Measurements from ENCODE around the gene CEP104.

Gene CEP104

DNA sequence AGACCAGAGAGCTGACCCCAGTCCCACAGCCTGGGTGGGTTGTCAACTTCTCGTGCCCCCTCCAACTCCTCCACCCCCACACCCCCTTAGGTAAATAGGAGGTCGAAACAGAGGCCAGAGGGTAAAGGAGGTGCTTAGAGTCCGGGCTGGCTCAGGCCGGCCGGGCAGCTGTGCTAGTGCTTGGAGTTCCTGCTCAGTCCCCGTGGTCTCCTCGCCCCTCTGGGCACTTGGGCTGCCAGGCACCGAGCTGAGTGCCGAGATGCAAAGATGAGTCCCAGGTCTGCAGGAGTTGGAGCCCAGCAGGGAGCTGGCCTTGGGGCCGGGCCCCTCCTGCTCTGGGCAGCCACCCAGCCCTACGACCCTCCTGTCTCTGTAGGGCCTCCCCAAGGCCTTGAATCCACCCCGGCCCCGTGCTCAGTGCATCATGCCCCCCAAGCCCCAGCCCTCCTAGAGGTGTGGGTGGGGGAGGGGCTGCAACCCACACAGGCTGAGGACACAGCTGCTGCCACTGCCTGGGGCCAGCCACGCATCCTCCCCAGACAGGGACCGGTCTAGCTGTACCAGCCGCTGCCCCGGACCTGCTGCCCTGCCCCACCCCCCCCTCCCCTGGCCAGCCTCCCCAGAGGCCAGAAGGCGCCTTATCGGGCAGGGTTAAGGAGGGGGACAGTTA, 82.6 kb downstream of the CEP104 start:
- DNase-seq = no peak
- Histone ChIP-seq H3K4me3 (ENCODE audit: insufficient read depth, low read depth, low read length, poor library complexity, severe bottlenecking) (no peak overlapping the region), H3K27ac (ENCODE audit: insufficient read depth, low read length, poor library complexity, severe bottlenecking) (no peak overlapping the region), H3K36me3 (ENCODE audit: control insufficient read depth, insufficient read depth, low read length) (no peaks in the 10 kb centered on the region), H3K4me1 (ENCODE audit: control insufficient read depth, insufficient read depth, low read length, poor library complexity, severe bottlenecking) (peaks cover 15% of the 10 kb centered on the region), H3K27me3 (replicated peaks; ENCODE audit: control insufficient read depth, insufficient read depth, low read length, poor library complexity, severe bottlenecking) (no peaks in the 10 kb centered on the region), H3K9me3 (ENCODE audit: control insufficient read depth, low read length) (no peaks in the 10 kb centered on the region)

DNA sequence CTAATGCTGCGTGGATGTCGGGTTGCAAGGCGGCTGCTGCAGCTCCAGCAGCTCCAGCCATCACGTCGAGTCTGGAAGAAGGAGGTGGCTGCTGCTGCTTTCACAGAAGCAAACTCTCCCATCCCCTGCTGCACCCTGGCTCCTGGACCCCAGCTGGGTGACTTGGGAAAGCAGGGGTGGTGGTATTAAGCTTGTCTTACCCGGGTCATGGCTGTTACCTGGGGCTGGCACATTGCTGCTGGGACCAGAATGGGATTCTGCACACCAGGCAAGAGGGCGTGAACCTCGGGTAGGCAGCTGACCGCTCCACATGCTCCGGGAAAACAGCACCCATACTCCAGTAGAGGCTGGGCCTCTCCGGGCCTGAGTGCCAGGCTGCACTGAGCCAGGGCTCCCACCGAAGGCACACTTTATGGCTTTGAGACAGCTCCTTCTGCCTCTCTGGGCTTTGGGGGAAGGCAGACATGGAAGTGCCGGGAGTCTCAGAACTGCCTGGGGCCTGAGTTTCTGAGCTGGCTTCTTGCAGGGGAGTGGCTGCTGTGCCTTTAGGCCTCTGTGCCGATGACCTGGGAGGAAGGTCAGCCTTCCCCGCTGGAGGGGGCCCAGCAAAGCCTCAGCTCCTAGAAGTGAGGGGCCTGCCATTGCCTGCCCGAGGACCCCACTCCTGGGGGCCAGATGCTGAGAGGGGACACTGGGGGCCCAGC, 83.3 kb downstream of the CEP104 start:
- H3K27ac ChIP-seq (ENCODE audit: insufficient read depth, low read length, poor library complexity, severe bottlenecking) = no peak overlapping the region
- DNase-seq = no peak
- no peaks in the 10 kb centered on the region for H3K36me3 ChIP-seq (ENCODE audit: control insufficient read depth, insufficient read depth, low read length)
- no peaks in the 10 kb centered on the region for H3K27me3 ChIP-seq (replicated peaks; ENCODE audit: control insufficient read depth, insufficient read depth, low read length, poor library complexity, severe bottlenecking)
- peaks cover 15% of the 10 kb centered on the region for H3K4me1 ChIP-seq (ENCODE audit: control insufficient read depth, insufficient read depth, low read length, poor library complexity, severe bottlenecking)
- no peaks in the 10 kb centered on the region for H3K9me3 ChIP-seq (ENCODE audit: control insufficient read depth, low read length)
- H3K4me3 ChIP-seq (ENCODE audit: insufficient read depth, low read depth, low read length, poor library complexity, severe bottlenecking) = no peak overlapping the region

DNA sequence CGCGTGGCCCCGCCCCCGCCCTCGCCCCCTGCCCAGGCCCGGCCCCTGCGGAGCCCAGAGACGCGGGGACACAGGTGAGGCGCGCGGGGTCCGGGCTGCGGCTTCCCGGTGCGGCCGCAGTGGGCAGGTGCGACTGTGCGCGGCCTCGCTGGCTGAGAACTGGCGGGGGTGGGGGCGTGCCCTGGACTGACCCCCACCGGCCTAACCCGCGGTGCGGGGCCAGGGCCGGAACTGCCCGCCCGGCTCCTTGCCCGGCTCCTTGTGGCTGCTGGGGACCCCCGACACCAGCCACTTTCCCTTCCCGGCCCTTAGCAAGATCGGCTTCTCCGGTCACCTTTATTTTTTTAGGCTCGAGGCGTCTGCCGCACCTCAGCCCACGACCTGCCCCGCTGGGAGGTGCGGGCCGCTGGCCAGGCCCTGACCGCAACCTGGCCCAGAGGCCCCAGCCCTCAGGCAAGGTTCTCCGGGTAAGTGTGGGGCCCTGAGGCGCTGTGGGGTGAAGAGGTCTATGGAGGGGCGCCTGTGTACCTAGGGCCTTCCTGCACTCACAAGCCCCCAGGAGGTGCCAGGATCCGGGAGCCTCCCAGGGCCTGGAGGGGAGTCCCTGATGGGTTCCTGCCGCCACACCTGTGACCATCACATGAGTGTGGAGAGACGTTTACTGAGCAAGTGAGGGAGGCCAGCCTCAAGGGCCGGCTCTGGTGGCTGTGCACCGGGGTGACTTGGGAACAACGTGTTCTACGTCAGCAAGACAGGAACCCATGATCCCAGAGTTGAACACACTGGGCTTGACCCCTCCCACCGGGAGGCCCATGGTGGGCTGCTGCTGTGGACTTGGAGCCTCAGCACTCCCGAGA, 84.1 kb downstream of the CEP104 start, which contains the start of gene SMIM1:
Gene SMIM1, plus strand, starts transcription at position 35 of the 857 bp plus-strand sequence. CDS start 2,625 bp downstream, outside the sequence.
- Histone ChIP-seq H3K4me3 (ENCODE audit: insufficient read depth, low read depth, low read length, poor library complexity, severe bottlenecking) (peak within 1 kb of the TSS; percentile 60), H3K9me3 (ENCODE audit: control insufficient read depth, low read length) (no peaks in the 10 kb centered on the region), H3K27ac (ENCODE audit: insufficient read depth, low read length, poor library complexity, severe bottlenecking) (peak within 1 kb of the TSS; percentile 32), H3K27me3 (replicated peaks; ENCODE audit: control insufficient read depth, insufficient read depth, low read length, poor library complexity, severe bottlenecking) (no peaks in the 10 kb centered on the region), H3K36me3 (ENCODE audit: control insufficient read depth, insufficient read depth, low read length) (no peaks in the 10 kb centered on the region), H3K4me1 (ENCODE audit: control insufficient read depth, insufficient read depth, low read length, poor library complexity, severe bottlenecking) (peaks cover 15% of the 10 kb centered on the region)
- no peak for DNase-seq

DNA sequence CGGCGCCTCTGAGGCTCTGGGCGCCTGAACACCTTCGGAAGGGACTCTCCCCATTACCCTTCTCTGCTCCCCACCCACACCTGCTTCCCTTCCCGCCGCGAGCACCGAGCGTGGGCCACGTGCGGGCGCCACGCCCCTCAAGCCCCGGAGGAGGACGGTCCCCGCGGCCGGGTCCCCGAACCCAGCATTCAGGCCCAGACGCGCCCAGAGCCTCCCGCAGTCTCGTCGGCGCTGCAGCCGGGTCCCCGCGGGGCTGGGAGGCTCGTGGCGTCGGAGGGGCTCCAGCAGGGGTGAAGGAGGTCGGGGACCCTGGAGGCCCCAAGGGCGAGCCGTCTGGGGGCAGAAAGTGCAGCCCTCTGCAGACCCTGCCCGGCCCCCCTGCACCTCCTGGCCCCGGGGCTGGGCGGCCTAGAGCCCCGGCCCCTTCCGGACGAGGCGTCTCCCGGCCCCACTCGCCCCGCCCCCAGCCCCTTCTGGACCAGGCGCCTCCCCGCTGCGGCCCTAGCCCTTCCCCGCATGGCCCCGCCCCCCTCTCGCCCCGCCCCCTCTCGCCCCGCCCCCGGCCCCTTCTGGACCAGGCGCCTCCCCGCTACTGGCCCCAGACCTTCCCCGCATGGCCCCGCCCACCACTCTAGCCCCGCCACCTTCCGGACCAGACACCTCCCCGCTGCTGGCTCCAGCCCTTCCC, 84.8 kb downstream of the CEP104 start:
- H3K9me3 ChIP-seq (ENCODE audit: control insufficient read depth, low read length) = no peaks in the 10 kb centered on the region
- peak overlapping the region; percentile 60 for H3K4me3 ChIP-seq (ENCODE audit: insufficient read depth, low read depth, low read length, poor library complexity, severe bottlenecking)
- DNase-seq = peak; percentile 79 to 86 (median 84)
- peaks cover 15% of the 10 kb centered on the region for H3K4me1 ChIP-seq (ENCODE audit: control insufficient read depth, insufficient read depth, low read length, poor library complexity, severe bottlenecking)
- H3K27me3 ChIP-seq (replicated peaks; ENCODE audit: control insufficient read depth, insufficient read depth, low read length, poor library complexity, severe bottlenecking) = no peaks in the 10 kb centered on the region
- H3K36me3 ChIP-seq (ENCODE audit: control insufficient read depth, insufficient read depth, low read length) = no peaks in the 10 kb centered on the region
- peak overlapping the region; percentile 32 for H3K27ac ChIP-seq (ENCODE audit: insufficient read depth, low read length, poor library complexity, severe bottlenecking)

DNA sequence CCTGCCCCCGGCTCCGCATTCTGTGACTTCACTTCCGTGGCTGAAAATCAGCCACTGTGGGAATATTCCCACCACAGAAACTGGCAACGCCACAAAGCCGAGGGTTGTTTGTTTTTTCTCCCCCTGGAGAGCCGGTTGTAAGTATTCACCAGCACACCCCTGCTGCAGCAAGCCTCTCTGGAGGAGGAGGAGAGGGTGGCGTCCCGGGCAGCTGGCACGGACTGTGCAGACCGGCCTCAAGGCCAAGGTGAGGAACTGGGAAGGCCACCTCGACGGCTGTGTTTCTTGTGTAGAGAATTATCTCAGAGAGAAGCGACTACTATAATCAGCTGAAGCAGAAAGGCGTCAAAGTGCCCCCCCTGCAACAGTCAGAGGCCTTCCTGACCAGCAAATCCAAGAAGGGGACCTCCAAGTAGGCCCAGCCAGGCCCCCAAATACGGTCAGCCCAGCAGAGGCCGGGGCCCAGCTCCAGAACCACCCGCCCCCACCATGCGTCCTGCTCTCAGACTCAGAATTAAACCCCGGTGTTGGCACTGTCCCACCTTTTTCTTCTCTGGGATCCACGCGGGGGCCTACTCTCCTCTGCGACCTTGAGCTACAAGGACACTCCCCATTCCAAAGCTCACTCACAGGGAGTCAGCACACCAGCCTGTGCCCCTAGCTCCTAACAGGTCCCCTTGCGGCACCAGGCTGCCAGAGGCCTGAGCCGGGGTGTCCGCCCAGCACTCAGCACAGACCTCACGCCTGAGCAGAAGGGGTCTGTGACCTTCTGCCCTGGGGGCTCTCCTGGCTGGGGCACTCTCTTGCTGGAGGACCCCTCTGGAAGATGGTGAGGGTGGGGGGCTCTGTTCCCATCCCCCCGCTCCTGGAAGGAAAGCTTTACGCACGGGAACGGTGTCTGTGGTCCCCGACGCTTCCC, 85.6 kb downstream of the CEP104 start:
- Histone ChIP-seq H3K36me3 (ENCODE audit: control insufficient read depth, insufficient read depth, low read length) (no peaks in the 10 kb centered on the region), H3K4me1 (ENCODE audit: control insufficient read depth, insufficient read depth, low read length, poor library complexity, severe bottlenecking) (peaks cover 15% of the 10 kb centered on the region), H3K4me3 (ENCODE audit: insufficient read depth, low read depth, low read length, poor library complexity, severe bottlenecking) (peak overlapping the region; percentile 60), H3K27me3 (replicated peaks; ENCODE audit: control insufficient read depth, insufficient read depth, low read length, poor library complexity, severe bottlenecking) (no peaks in the 10 kb centered on the region), H3K27ac (ENCODE audit: insufficient read depth, low read length, poor library complexity, severe bottlenecking) (peak overlapping the region; percentile 18), H3K9me3 (ENCODE audit: control insufficient read depth, low read length) (no peaks in the 10 kb centered on the region)
- DNase-seq = no peak

DNA sequence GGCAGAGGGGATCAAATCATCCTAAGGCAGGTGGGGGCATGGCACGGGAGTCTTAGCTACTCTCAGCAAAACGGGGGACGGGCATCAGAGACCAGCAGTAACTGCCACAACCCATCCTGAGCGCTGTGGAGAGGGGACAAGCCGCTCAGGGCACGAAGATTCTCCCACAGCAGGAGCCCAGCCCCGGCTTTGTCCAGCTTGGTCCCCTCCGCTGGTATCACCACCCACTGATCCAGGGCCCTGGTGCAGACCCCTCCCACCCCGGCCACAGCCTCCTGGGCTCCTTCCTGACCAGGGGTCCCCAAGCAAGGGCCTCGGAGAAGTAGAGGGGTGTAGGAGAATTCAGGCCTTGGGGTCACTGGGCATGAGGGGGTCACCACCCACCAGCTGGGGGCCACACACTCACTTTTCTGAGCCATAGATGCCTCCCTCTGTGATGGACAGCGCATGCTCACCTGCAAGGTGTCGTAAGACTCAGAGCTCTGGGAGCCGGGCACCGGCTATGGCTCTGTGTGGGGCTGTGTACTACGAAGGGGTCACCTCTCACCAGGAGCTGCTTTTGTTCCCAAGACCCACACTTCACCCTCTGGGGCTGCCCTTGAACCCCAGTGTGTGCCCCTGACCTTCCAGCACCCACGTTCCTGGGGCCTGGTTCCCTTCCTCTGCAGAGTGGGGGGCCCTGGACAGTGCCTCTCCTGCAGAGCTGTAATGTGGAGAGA, 86.8 kb downstream of the CEP104 start:
- DNase-seq = no peak
- no peaks in the 10 kb centered on the region for H3K27me3 ChIP-seq (replicated peaks; ENCODE audit: control insufficient read depth, insufficient read depth, low read length, poor library complexity, severe bottlenecking)
- H3K4me1 ChIP-seq (ENCODE audit: control insufficient read depth, insufficient read depth, low read length, poor library complexity, severe bottlenecking) = peaks cover 15% of the 10 kb centered on the region
- H3K36me3 ChIP-seq (ENCODE audit: control insufficient read depth, insufficient read depth, low read length) = no peaks in the 10 kb centered on the region
- H3K4me3 ChIP-seq (ENCODE audit: insufficient read depth, low read depth, low read length, poor library complexity, severe bottlenecking) = no peak overlapping the region
- no peaks in the 10 kb centered on the region for H3K9me3 ChIP-seq (ENCODE audit: control insufficient read depth, low read length)
- no peak overlapping the region for H3K27ac ChIP-seq (ENCODE audit: insufficient read depth, low read length, poor library complexity, severe bottlenecking)

DNA sequence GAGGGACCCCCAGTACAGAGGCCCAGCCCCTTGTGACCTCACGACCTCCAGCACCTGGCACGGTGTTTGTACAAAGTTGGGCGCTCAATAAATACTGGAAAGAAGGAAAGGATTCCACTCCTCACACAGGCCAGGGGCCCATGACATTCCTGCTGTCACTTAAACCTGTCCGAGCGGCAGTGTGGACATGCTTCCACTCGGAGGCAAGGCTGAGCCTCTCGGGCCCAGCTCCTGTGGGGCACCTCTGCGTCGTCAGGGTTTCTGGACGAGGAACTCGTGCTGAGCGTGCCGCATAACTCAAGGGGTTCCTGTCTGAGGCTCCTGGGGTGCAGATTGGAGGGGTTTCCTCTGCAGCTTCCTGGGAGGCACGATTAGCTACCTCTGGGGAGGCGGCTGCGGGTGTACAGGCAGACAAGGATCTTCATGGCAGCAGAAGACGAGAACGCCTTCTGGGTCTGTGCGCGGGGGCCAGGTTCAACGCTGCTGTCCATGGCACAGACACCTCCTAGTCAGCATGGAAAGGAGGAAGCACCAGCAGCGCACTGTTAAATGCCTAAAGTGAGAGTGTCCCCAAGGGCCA, 88.1 kb downstream of the CEP104 start:
- no peak overlapping the region for H3K27ac ChIP-seq (ENCODE audit: insufficient read depth, low read length, poor library complexity, severe bottlenecking)
- H3K4me3 ChIP-seq (ENCODE audit: insufficient read depth, low read depth, low read length, poor library complexity, severe bottlenecking) = no peak overlapping the region
- H3K27me3 ChIP-seq (replicated peaks; ENCODE audit: control insufficient read depth, insufficient read depth, low read length, poor library complexity, severe bottlenecking) = no peaks in the 10 kb centered on the region
- peaks cover 15% of the 10 kb centered on the region for H3K4me1 ChIP-seq (ENCODE audit: control insufficient read depth, insufficient read depth, low read length, poor library complexity, severe bottlenecking)
- H3K9me3 ChIP-seq (ENCODE audit: control insufficient read depth, low read length) = no peaks in the 10 kb centered on the region
- H3K36me3 ChIP-seq (ENCODE audit: control insufficient read depth, insufficient read depth, low read length) = no peaks in the 10 kb centered on the region
- no peak for DNase-seq

DNA sequence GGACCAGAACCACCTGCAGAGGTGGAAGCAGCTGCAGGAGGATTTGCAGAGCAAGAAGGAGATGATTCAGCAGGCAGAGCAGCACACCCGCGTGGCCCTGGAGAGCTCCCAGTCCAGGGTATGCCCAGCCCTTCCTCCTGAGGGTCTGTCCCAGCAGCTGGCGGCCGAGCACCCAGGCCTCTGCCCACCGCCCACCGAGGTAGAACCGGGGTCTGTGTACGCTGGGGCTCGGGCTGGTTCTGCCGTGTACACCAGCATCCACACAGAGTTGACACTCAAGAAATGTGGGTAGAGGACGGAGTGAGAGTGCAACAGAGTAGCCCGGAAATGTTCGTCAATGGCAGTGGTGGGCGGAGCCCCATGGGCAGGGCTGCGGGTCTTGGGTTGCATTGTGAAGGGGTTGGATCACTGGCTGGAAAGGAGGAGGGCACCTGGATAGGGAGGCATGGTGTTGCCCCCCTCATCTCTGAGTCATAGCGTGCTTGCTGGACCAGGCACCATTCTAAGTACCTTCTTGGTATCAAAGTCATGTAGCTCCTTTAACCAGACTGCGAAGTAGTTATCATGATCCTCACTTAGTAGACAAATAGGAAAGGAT, 89.6 kb downstream of the CEP104 start:
- Histone ChIP-seq H3K4me3 (ENCODE audit: insufficient read depth, low read depth, low read length, poor library complexity, severe bottlenecking) (no peak overlapping the region), H3K9me3 (ENCODE audit: control insufficient read depth, low read length) (no peaks in the 10 kb centered on the region), H3K4me1 (ENCODE audit: control insufficient read depth, insufficient read depth, low read length, poor library complexity, severe bottlenecking) (peaks cover 11% of the 10 kb centered on the region), H3K27me3 (replicated peaks; ENCODE audit: control insufficient read depth, insufficient read depth, low read length, poor library complexity, severe bottlenecking) (peaks cover 4% of the 10 kb centered on the region), H3K36me3 (ENCODE audit: control insufficient read depth, insufficient read depth, low read length) (no peaks in the 10 kb centered on the region), H3K27ac (ENCODE audit: insufficient read depth, low read length, poor library complexity, severe bottlenecking) (no peak overlapping the region)
- no peak for DNase-seq
